Measurements from ENCODE around the gene MBOAT7. TPM values are rescaled to one million over a fixed set of nuclear protein-coding genes. Genes with fewer than 3 reads are reported as not detected.

MBOAT7 gene
- total and polyA plus RNA-seq, 4 donors, result 10.3 to 31.5 (median 15.0) TPM

- Histone ChIP-seq H3K4me3 (ENCODE audit: low read depth in 1 of 3, low read length in 3 of 3) (peak within 1 kb of the TSS; percentile 68 to 88 (median 79)), H3K27me3 (ENCODE audit: control insufficient read depth in 4 of 4, insufficient read depth in 4 of 4, low read length in 3 of 4) (no peaks in the 10 kb centered on the region), H3K9ac (ENCODE audit: low read depth in 1 of 2, low read length in 2 of 2) (peak within 1 kb of the TSS; percentile 22 to 43), H3K27ac (ENCODE audit: low read depth in 1 of 2, low read length in 2 of 2) (peak within 1 kb of the TSS; percentile 81 to 84), H3K9me3 (ENCODE audit: control insufficient read depth in 4 of 4, low read length in 3 of 4) (no peaks in the 10 kb centered on the region), H3K36me3 (ENCODE audit: control insufficient read depth in 4 of 4, insufficient read depth in 3 of 4, low read depth in 1 of 4, low read length in 3 of 4) (peaks cover 0 to 10% (median 8%) of the 10 kb centered on the region in 4 donors), H3K4me1 (ENCODE audit: control insufficient read depth in 4 of 4, insufficient read depth in 4 of 4, low read length in 3 of 4) (peaks cover 3 to 35% (median 31%) of the 10 kb centered on the region in 4 donors)
- under 1% methylated on average over 103 of the region's 103 CpGs for WGBS
- TF ChIP-seq HNF4A (conservative IDR thresholded peaks at IDR 0.05) (no peak), YY1 (IDR thresholded peaks at IDR 0.05) (peak; percentile 98), SP1 (IDR thresholded peaks at IDR 0.05) (peak; percentile 61)
- peak; percentile 49 for DNase-seq (ENCODE audit: low spot score)
These were observed 51.5 kb downstream of the MBOAT7 start, which contains the start of gene CNOT3 for GRCh38 chr19:54137699-54138488. Gene CNOT3 (plus strand): TSS chr19:54137762. CDS start chr19:54142979, 5,217 bp downstream.

GRCh38 chr19:54136864-54137698, 52.3 kb downstream of the MBOAT7 start:
- H3K4me1 ChIP-seq (ENCODE audit: control insufficient read depth in 4 of 4, insufficient read depth in 4 of 4, low read length in 3 of 4), result peaks cover 3 to 35% (median 31%) of the 10 kb centered on the region in 4 donors
- peak overlapping the region in 1 of 2 donors; percentile 33 for H3K9ac ChIP-seq (ENCODE audit: low read depth in 1 of 2, low read length in 2 of 2)
- under 1% methylated on average over 46 of the region's 46 CpGs for WGBS
- DNase-seq (ENCODE audit: low spot score), result peak; percentile 97
- peak overlapping the region; percentile 68 to 88 (median 79) for H3K4me3 ChIP-seq (ENCODE audit: low read depth in 1 of 3, low read length in 3 of 3)
- H3K36me3 ChIP-seq (ENCODE audit: control insufficient read depth in 4 of 4, insufficient read depth in 3 of 4, low read depth in 1 of 4, low read length in 3 of 4), result peaks cover 0 to 5% (median 2%) of the 10 kb centered on the region in 4 donors
- H3K27ac ChIP-seq (ENCODE audit: low read depth in 1 of 2, low read length in 2 of 2), result peak overlapping the region; percentile 49 to 84
- TF ChIP-seq SP1 (IDR thresholded peaks at IDR 0.05) (peak; percentile 98), RXRA (IDR thresholded peaks at IDR 0.05) (peak in 1 of 2 donors; percentile 8), HNF4A (conservative IDR thresholded peaks at IDR 0.05) (no peak), TAF1 (conservative IDR thresholded peaks at IDR 0.05) (peak; percentile 73), EGR1 (IDR thresholded peaks at IDR 0.05; ENCODE audit: low read depth in 2 of 2) (peak; percentile 98), GABPA (IDR thresholded peaks at IDR 0.05 in 1 of 2, conservative IDR thresholded peaks at IDR 0.05 in 1 of 2) (peak in 1 of 2 donors; percentile 75), MAX (IDR thresholded peaks at IDR 0.05) (no peak), REST (IDR thresholded peaks at IDR 0.05) (no peak)
- H3K27me3 ChIP-seq (ENCODE audit: control insufficient read depth in 4 of 4, insufficient read depth in 4 of 4, low read length in 3 of 4), result no peaks in the 10 kb centered on the region
- no peaks in the 10 kb centered on the region for H3K9me3 ChIP-seq (ENCODE audit: control insufficient read depth in 4 of 4, low read length in 3 of 4)
